Measurements from ENCODE around the gene MAP1B. TPM values are rescaled to one million over a fixed set of nuclear protein-coding genes. Genes with fewer than 3 reads are reported as not detected.

Gene MAP1B
- total RNA-seq, 1 donor: 164 TPM

GRCh38 chr5:72064801-72065570, 42.3 kb upstream of the MAP1B start:
- H4K20me1 ChIP-seq (ENCODE audit: insufficient read depth, low read length): no peaks in the 10 kb centered on the region
- TF ChIP-seq CTCF (IDR thresholded peaks at IDR 0.05; ENCODE audit: extremely low read depth, low read depth, low read length): no peak

GRCh38 chr5:72065751-72066255, 41.5 kb upstream of the MAP1B start:
- no peak overlapping the region for H3K4me3 ChIP-seq (ENCODE audit: insufficient read depth, low read length)
- TF ChIP-seq CTCF (IDR thresholded peaks at IDR 0.05; ENCODE audit: extremely low read depth, low read depth, low read length): no peak
- no peaks in the 10 kb centered on the region for H4K20me1 ChIP-seq (ENCODE audit: insufficient read depth, low read length)
- H3K27ac ChIP-seq (ENCODE audit: low read depth, low read length): no peak overlapping the region
- H2AFZ ChIP-seq (ENCODE audit: low read length): no peak overlapping the region
- peaks cover 26% of the 10 kb centered on the region for H3K4me1 ChIP-seq (ENCODE audit: insufficient read depth, low read length)
- no peak for DNase-seq (ENCODE audit: insufficient read length, low spot score, missing footprints)
- H3K36me3 ChIP-seq (ENCODE audit: insufficient read depth, low read length): no peaks in the 10 kb centered on the region
- no peak overlapping the region for H3K4me2 ChIP-seq (ENCODE audit: insufficient read depth, low read length)
- peaks cover 7% of the 10 kb centered on the region for H3K27me3 ChIP-seq (ENCODE audit: insufficient read depth, low read length)
- no peaks in the 10 kb centered on the region for H3K79me2 ChIP-seq (ENCODE audit: insufficient read depth, low read length)
- H3K9me3 ChIP-seq (ENCODE audit: low read depth, low read length): no peaks in the 10 kb centered on the region

More at GRCh38 chr5:72064801-72065570, 42.3 kb upstream of the MAP1B start:
- peaks cover 11% of the 10 kb centered on the region for H3K27me3 ChIP-seq (ENCODE audit: insufficient read depth, low read length)
- H3K27ac ChIP-seq (ENCODE audit: low read depth, low read length): no peak overlapping the region
- H3K4me1 ChIP-seq (ENCODE audit: insufficient read depth, low read length): peaks cover 26% of the 10 kb centered on the region
- no peak overlapping the region for H3K4me2 ChIP-seq (ENCODE audit: insufficient read depth, low read length)
- H3K36me3 ChIP-seq (ENCODE audit: insufficient read depth, low read length): no peaks in the 10 kb centered on the region
- no peak overlapping the region for H2AFZ ChIP-seq (ENCODE audit: low read length)
- no peak overlapping the region for H3K4me3 ChIP-seq (ENCODE audit: insufficient read depth, low read length)
- no peaks in the 10 kb centered on the region for H3K9me3 ChIP-seq (ENCODE audit: low read depth, low read length)
- no peaks in the 10 kb centered on the region for H3K79me2 ChIP-seq (ENCODE audit: insufficient read depth, low read length)
- no peak for DNase-seq (ENCODE audit: insufficient read length, low spot score, missing footprints)

GRCh38 chr5:72066705-72067107, 40.6 kb upstream of the MAP1B start:
- H3K27ac ChIP-seq (ENCODE audit: low read depth, low read length): peak overlapping the region; percentile 44
- no peak overlapping the region for H3K4me3 ChIP-seq (ENCODE audit: insufficient read depth, low read length)

More at GRCh38 chr5:72066705-72067107, 40.6 kb upstream of the MAP1B start:
- Histone ChIP-seq H3K4me2 (ENCODE audit: insufficient read depth, low read length) (peak overlapping the region; percentile 25), H4K20me1 (ENCODE audit: insufficient read depth, low read length) (no peaks in the 10 kb centered on the region), H3K27me3 (ENCODE audit: insufficient read depth, low read length) (peaks cover 3% of the 10 kb centered on the region), H3K79me2 (ENCODE audit: insufficient read depth, low read length) (no peaks in the 10 kb centered on the region), H3K4me1 (ENCODE audit: insufficient read depth, low read length) (peaks cover 26% of the 10 kb centered on the region), H3K36me3 (ENCODE audit: insufficient read depth, low read length) (no peaks in the 10 kb centered on the region), H2AFZ (ENCODE audit: low read length) (no peak overlapping the region), H3K9me3 (ENCODE audit: low read depth, low read length) (no peaks in the 10 kb centered on the region)
- no peak for DNase-seq (ENCODE audit: insufficient read length, low spot score, missing footprints)
- no peak for TF ChIP-seq CTCF (IDR thresholded peaks at IDR 0.05; ENCODE audit: extremely low read depth, low read depth, low read length)
